ENCODE results near the gene RRP1B. TPM values are rescaled to one million over a fixed set of nuclear protein-coding genes. Genes with fewer than 3 reads are reported as not detected.
A peak's percentile ranks its signal among the peaks of the same experiment; 100 is the strongest.
"Not testable (repeated sequence)": the region's sequence is repeated elsewhere in the genome, so short reads cannot be mapped to it uniquely, and the experiment has no call there.

RRP1B gene, protein sequence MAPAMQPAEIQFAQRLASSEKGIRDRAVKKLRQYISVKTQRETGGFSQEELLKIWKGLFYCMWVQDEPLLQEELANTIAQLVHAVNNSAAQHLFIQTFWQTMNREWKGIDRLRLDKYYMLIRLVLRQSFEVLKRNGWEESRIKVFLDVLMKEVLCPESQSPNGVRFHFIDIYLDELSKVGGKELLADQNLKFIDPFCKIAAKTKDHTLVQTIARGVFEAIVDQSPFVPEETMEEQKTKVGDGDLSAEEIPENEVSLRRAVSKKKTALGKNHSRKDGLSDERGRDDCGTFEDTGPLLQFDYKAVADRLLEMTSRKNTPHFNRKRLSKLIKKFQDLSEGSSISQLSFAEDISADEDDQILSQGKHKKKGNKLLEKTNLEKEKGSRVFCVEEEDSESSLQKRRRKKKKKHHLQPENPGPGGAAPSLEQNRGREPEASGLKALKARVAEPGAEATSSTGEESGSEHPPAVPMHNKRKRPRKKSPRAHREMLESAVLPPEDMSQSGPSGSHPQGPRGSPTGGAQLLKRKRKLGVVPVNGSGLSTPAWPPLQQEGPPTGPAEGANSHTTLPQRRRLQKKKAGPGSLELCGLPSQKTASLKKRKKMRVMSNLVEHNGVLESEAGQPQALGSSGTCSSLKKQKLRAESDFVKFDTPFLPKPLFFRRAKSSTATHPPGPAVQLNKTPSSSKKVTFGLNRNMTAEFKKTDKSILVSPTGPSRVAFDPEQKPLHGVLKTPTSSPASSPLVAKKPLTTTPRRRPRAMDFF
- 37.1 TPM for polyA plus RNA-seq (2012; ENCODE audit: insufficient read depth, insufficient read length)

DNA sequence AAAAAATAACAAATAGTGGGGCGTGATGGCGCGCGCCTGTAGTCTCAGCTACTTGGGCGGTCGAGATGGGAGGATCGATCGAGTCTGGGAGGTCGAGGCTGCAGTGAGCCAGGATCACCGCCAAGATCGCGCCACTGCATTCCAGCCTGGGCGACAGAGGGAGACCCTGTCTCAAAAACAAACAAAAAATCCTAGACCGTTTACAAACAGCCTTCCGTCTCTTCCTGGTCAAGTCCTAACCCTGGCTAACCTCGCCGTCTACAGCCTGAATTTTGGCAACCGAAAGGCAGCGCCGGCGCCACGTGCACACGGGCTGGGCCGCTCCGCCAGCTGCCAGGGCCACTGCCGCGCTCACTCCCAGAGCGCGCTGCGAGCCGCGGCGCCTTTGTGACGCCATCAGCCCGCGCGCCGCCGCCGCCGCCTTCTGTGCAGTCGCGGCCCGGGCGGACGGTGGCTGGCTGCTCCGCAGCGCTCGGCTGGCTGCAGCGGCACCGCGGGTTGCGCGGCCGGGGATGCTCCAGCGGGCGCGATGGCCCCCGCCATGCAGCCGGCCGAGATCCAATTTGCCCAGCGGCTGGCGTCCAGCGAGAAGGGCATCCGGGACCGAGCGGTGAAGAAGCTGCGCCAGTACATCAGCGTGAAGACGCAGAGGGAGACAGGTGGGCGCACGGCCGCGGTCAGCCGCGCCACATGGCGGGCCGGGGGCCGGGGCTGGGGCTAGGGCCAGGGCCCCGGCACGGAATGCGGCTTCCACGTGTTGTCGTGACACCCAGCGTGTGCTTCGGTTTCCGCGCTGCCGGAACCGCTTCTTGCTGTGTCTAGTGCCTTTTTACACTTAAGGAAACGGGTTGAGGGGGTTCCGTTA is at the start of gene RRP1B, which contains the start of gene HSF2BP:
Gene RRP1B (plus strand): TSS at position 425 of the 865 bp plus-strand sequence. CDS start 105 bp downstream, at position 530.
Gene HSF2BP (minus strand): TSS at position 353 of the 865 bp plus-strand sequence. CDS start 1,392 bp downstream, outside the sequence.
- peak within 1 kb of the TSS; percentile 77 for H3K4me3 ChIP-seq (ENCODE audit: low read length)
- DNase-seq (ENCODE audit: low read depth, low spot score) = peak; percentile 60

DNA sequence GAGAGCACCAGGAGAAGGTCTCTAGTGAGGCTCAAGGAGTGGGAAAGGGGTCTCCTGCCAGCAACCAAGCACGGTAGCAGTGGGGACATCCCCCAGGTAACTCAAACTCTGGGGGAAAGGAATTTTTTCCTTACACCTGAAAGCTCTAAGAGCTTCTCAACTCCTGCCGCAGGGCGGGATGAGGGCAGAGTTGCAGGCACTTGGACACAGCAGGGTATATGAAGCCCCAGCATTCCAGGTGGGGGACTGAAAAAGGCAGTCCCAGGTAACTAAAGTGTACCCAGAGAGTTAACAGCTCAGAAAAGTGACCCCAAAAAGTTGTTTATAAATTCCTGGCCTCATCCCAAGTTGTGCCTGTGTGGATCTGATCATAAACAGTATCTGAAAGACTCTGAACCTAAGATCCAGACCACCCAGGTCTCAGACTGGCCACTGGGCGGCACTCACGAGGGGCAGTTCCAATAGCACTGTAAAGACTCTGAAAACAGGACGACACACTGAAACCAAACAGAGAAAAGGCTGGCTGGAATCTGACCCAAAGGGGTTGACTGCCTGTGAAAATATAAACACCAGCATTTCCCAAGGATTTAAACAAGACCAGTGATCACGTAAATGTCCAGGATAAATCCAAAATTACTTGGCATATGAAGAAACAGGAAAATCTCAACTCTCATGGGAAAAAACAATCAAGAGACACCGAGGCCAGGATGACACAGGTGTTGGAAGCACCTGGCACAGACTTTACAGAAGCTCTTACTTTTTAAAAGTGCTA is 47.6 kb upstream of the RRP1B start:
- no peak for DNase-seq (ENCODE audit: low read depth, low spot score)
- no peak overlapping the region for H3K4me3 ChIP-seq (ENCODE audit: low read length)

DNA sequence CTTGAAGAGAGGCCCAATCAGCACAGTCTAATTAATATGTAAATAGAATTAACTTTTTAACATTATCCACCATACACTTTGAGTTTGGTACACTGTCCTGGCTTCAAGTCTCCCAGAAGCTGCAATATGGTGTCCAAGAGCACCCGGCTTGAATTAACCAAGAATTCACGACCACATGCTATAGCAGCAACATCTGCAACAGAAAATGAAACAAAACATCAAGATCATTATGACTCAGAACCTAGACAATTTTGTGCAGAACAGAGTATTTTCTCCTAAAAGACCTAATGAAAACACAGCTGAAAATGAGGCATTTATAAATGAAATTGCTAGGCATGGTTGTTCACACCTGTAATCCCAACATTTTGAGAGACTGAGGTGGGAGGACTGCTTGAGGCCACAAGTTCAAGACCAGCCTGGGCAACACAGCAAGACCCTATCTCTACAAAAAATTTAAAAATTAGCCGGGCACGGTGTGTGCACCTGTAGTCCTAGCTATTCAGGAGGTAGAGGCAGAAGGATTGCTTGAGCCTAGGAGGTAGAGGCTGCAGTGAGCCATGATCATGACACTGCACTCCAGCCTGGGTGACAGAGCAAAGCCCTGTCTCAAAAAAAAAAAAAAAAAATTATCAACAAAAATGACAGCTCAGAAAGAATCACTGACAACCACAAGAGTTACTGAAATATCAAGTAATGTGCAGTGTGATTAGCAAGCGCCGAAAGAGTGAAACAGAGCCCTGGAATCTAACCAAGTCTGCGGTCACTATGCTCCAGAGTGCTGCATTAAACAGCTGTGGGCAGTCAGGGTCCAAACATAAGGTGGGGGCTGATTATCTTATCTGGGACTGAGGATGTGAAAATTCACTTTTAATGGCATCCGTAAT is 45.4 kb upstream of the RRP1B start:
- DNase-seq (ENCODE audit: low read depth, low spot score) = no peak

DNA sequence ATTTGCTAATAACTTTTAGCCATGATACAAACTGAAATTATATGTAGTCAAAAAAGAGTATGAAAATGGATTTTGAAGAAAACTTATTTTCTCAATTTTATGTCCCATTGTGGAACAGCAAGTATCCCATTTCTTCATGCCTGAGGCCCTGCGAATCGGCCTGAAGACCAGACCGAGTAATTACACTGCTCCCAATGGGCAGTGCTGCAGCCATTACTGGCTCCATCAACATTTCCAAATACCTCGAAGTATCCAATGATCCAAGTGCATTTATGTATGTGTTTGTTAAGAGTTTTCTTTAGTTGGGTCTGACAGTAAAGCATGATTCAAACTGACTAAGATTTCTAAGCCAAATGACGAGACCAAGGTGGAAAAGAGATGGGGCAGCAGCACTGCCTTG is 44.5 kb upstream of the RRP1B start:
- no peak for DNase-seq (ENCODE audit: low read depth, low spot score)
- no peak overlapping the region for H3K4me3 ChIP-seq (ENCODE audit: low read length)

More for the DNA sequence above, 45.4 kb upstream of the RRP1B start:
- H3K4me3 ChIP-seq (ENCODE audit: low read length) = no peak overlapping the region

DNA sequence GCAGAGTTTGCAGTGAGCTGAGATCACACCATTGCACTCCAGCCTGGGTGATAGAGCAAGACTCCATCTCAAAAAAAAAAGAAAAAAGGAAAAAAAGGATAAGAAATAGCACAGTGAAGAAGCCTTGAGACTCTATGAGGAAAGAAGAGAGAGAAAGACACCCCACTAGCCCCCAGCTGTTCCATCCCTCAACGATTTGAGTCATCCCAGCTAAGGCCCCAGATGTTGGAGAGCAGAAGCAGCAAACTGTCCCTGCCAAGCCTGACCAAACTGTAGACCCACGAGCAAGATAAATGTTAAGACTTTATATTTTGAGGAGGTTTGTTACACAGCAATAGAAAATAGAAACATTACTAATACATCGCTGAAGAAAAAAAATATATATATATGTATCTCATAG is 42.5 kb upstream of the RRP1B start:
- not testable (repeated sequence) for H3K4me3 ChIP-seq (ENCODE audit: low read length); DNase-seq (ENCODE audit: low read depth, low spot score)

DNA sequence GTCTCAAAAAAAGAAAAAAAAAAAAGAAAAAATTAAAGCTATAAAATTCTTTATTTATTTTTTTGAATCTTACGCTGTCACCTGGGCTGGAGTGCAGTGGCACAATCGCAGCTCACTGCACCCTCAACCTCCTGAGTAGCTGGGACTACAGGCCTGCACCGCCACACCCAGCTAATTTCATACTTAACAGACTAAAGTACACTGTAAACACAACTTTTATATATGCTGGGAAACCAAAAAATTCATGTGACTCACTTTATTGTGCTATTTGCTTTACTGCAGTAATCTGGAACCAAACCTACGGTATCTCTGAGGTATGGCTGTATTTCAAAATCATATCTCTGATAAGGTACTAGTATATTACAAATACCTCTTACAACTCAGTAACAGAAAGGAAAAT is 40.4 kb upstream of the RRP1B start:
- no peak for DNase-seq (ENCODE audit: low read depth, low spot score)
- H3K4me3 ChIP-seq (ENCODE audit: low read length) = no peak overlapping the region

DNA sequence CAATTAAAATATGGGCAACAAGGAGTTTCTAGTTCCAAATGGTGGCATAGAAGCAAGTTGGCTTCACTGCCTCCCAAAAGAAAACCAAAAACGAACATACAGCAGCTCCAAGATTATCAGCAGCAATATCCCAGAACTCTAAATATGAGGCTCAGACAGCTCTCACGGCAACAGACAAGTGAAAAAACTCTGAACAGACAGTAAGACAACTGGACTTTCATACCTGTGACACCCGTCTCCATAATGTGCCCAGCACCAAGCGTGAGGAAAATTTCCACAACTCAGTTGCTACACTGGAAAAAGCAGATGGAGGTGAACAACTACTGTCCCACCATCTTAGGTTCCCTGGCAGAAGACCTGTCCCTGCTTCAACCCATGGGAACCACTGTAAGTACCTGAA is 40.0 kb upstream of the RRP1B start:
- no peak overlapping the region for H3K4me3 ChIP-seq (ENCODE audit: low read length)
- no peak for DNase-seq (ENCODE audit: low read depth, low spot score)

DNA sequence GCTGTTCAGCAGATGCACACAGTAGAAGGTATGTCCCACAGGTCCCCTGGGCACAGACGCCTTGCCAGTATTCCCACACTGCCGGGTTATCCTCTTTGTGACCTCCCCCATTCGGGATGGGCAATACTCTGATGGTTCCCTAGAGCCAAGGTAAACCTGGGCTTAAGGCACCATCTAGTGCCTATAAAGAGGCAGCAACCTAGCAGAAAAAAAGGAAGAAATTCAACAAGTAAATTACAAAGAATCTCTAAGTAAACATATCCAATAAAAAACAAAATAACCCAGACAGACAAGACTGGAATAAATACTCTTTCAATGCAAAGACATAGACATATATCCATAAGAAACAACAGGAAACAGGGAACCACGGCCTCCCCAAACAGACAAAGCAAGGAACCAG is 39.5 kb upstream of the RRP1B start:
- H3K4me3 ChIP-seq (ENCODE audit: low read length) = no peak overlapping the region
- no peak for DNase-seq (ENCODE audit: low read depth, low spot score)

DNA sequence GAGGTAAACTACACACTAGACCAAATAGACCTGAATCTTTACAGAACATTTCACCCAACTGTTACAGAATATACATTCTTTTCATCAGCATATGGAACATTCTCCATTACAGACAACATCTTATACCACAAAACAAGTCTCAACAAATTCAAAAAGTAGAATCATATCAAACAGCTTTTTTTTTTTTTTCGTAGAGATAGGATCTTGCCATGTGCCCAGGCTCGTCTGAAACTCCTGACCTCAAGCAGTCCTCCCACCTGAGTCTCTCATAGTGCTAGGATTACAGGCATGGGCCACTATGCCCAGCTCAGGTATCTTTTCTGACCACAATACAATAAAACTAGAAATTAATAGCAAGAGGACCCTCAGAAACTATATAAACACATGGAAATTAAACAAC is 36.6 kb upstream of the RRP1B start:
- no peak for DNase-seq (ENCODE audit: low read depth, low spot score)
- H3K4me3 ChIP-seq (ENCODE audit: low read length) = no peak overlapping the region

DNA sequence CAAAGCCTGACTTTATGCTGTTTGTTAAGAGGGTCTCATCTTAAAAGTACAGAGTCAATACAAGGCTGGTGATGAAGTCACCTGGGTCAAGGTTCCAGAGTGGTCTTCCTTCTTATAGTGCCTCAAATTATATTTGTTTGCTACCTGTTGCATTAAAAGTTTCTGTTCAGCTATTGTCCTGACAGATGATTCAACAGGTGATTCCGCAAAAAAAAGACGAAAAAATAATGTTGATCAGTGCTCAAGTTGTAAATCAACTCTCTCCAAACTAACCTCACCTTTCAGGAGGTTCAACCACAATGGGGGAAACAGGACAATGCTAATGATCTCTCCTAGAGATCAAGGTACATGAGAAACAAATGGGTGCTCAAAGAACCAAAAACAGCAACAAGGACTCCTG is 35.8 kb upstream of the RRP1B start:
- H3K4me3 ChIP-seq (ENCODE audit: low read length) = no peak overlapping the region
- DNase-seq (ENCODE audit: low read depth, low spot score) = no peak

DNA sequence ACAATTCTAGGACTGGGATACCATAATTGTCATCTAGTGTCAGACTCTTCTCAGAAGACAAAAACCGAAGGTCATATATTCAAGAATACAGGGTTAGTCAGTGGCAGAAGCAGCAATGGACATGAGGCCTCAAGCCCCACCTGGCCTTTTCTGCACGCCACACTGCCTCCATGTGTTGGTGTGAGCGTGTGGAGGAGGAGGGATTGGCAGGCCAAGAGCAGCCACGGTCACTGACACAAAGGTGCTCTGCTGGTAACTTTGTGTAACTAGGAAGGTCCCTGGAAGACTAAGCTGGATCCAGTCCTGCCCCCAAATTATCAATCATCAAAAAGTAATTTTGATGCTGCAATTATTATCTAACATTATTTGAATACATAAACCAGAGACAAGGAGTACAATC is 35.0 kb upstream of the RRP1B start:
- H3K4me3 ChIP-seq (ENCODE audit: low read length) = no peak overlapping the region
- DNase-seq (ENCODE audit: low read depth, low spot score) = no peak

DNA sequence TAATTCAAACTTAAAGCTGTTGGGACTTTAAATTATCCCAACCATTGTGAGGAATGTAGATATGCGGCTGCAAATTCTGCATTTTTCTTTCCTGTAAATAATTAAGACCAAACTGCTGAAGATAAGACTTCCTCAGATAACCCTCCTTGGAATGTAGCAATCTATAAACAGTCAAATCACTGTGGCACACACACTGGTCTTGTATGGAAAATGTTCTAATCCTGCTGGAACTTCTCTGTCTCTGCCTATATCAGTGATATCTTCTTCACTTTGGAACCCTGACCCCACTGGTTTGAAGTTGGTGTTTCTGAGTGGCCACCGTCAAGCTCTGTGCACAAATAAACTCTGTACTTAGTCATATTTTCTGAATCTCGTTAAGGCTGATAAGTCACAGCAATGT is 33.0 kb upstream of the RRP1B start:
- DNase-seq (ENCODE audit: low read depth, low spot score) = no peak
- no peak overlapping the region for H3K4me3 ChIP-seq (ENCODE audit: low read length)

DNA sequence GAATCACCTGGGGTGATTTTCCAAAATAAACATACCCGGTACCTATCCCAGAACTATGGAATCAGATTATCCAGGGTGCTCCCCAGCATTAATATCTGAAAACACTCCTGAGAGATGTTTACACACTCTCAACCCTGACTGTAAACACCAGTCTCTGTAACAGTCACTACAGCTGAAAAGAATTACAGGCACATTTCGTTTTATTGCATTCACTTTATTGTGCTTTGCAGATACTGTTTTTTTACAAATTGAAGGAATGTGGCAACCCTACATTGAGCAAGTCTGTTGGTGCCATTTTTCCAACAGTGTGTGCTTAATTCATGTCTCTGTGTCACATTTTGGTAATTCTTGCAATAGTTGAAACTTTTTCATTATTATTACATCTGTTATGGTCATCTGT is 31.8 kb upstream of the RRP1B start:
- no peak for DNase-seq (ENCODE audit: low read depth, low spot score)
- H3K4me3 ChIP-seq (ENCODE audit: low read length) = no peak overlapping the region

DNA sequence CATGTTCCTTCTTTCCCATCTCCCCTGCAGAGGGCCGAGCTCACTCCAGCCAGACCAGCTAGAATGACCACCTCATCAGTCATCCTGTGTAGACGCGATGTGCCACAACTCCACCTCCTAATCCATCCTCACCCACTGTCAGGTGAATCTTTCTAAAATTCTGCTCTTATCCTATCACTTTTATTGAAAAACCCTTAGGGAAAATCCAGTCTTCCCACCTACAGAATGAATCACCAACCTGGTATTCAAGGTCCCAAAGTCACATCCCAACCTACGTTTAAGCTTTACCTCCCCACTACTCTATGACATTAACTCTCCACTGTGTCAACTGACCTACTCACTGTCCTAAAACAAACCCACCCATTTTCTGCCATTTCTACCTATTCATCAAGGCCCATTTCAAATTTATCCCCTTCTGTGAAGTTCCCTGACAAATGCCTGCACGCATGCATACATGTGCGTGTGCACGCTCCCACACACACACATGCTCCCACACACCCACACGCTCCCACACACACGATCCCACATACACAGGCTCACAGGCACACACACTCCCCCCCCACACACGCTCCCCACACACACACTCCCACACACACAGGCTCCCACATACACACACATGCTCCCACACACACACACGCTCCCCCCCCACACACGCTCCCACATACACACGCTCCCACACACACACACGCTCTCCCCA is 27.8 kb upstream of the RRP1B start:
- no peak for DNase-seq (ENCODE audit: low read depth, low spot score)
- no peak overlapping the region for H3K4me3 ChIP-seq (ENCODE audit: low read length)

DNA sequence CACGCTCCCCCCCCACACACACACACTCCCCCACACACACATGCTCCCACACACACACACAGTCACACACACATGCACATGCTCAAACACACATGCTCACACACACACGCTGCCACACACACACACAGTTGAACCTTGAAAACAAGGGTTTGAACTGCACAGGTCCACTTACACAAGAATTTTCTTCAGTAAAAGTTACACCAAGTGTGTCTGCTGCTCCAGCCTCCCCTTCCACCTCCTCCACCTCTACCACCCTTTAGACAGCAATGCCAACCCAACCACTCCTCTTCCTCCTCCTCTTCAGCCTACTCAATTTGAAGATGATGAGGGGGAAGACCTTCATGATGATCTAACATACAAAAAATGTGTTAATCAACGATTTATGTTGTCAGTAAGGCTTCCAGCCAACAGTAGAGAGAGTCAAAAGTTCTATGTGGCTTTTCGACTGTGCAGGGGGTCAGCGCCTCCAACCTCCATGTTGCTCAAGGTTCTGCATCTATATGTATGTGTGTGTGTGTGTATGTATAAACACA is 26.9 kb upstream of the RRP1B start:
- H3K4me3 ChIP-seq (ENCODE audit: low read length) = no peak overlapping the region
- DNase-seq (ENCODE audit: low read depth, low spot score) = no peak

DNA sequence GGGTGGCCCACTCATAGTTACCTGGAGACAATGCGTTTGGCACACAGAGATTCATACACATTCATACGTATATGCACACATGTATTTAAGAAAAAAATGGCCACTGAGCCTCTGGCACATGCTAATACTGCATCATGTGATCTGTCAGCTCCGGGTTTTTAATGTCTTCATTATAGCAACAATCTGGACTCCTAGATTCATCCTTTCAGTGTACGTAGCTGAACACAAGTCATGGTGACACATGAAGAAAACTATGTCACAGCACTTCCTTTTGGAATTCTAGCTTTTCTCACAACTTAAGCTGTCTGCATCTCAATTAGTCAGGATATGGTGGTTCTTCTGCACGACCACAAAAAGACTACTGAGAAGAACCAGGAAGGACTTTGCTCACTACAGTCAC is 24.7 kb upstream of the RRP1B start:
- DNase-seq (ENCODE audit: low read depth, low spot score) = no peak
- no peak overlapping the region for H3K4me3 ChIP-seq (ENCODE audit: low read length)

DNA sequence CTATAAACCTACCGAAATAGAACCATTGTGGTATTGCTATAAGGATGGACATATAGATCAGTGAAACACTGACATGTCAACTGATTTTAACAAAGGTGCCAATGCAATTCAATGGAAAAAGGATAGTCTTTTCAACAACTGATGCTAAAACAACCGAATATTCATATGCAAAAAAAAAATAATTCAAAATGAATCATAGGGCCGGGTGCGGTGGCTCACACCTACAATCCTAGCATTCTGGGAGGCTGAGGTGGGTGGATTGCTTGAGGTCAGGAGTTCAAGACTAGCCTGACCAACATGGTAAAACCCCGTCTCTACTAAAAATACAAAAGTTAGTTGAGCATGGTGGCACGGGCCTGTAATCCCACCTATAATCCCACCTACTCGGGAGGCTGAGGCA is 23.9 kb upstream of the RRP1B start:
- no peak for DNase-seq (ENCODE audit: low read depth, low spot score)

More for the DNA sequence above, 23.9 kb upstream of the RRP1B start:
- H3K4me3 ChIP-seq (ENCODE audit: low read length) = no peak overlapping the region
